Inferior parietal cortex (tissue), 1 donor: Measurements from ENCODE around the gene GPR161.

Source experiments
- DNase-seq: peaks from one replicate; pipeline ENCODE4 v3.0.0-alpha.2; 2016; ENCODE audit errors: extremely low spot score

Gene GPR161

DNA sequence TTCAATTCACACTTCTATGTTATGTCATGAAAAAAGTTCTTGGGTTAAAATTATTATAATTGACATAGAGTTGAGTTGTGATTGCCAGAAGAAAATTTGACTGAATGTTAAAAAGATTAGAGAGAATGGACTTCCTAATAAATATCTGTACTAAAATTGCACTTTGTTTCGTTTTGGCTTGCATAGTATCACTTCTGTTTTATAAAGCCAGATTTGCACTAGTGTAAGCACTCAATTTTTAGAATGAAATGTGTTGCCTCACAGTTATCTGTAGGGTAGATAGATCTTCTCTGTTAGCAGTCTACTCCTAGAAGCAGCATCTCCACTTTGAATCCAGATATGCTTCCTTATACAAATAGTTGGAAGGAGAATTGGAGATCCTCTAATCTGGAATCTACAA, 104.7 kb downstream of the GPR161 start:
- no peak for DNase-seq

DNA sequence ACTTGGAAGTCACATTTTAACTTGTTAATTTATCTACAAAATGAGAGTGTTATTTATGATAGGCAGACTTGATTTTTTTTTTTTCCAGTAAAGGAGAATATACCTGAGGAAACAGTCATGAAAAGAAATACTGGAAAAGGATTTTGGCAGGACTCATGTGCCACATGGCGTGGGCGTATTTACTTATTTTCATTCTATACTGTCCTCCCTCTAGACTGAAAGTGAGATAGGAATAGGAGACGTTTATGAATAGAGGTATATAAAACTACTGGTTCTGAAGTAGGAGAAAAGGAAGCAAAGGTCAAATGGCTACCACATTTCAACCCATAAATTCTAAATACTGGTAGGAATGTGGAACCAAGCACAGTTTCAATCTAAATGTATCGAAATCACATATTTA, 105.1 kb downstream of the GPR161 start:
- DNase-seq, result no peak

GRCh38 chr1:168031198-168031597, 105.5 kb downstream of the GPR161 start:
- DNase-seq, result no peak
